Measurements from ENCODE around the gene PYGM.

PYGM gene

DNA sequence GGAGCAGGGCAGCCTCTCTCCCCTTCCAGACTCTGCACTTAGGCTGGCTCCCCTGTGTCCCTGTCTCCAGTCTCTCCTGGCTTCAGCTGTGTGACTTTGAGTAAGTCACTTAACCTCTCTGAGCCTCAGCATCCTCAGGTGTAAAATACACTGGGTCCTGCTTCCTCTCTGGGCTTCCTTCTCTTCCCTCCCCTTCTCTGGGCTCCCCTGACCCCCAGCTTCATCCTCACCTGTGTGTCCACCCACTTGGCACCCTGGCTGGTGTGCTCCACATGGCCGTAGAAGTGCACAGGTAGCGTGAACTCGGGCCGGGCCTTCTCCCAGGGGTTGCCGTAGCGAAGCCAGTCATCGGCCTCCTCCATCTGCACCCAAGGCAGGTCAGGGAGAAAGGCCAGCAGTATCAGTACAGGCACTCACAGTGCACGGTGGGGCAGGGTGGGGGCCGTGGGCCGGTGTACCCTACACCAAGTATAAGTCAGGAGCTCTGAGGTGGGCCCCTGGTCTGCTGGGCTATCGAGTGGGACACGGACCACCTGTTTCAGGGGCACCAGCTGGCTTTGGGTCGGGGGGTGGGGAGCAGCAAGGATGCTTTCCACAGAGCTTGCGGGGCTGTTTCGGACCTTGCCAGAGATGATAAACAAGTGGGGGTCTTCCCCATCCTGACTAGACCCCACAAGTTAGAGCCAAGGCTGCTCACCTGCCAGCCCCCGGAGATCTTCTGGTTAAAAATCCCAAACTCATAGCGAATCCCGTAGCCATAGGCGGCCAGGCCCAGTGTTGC lies 2.0 kb downstream of the PYGM start:
- H3K4me1 ChIP-seq (ENCODE audit: control insufficient read depth in 2 of 2, insufficient read depth in 1 of 2, low read depth in 1 of 2, low read length in 2 of 2) = peaks cover 24 to 42% of the 10 kb centered on the region in 2 donors
- H3K9ac ChIP-seq (ENCODE audit: low read depth, low read length, poor library complexity) = peak overlapping the region; percentile 51
- no peak overlapping the region for H4K91ac ChIP-seq (ENCODE audit: low read depth, low read length, poor library complexity)
- no peak overlapping the region for H2AFZ ChIP-seq (ENCODE audit: low read length)
- no peak for DNase-seq (ENCODE audit: low spot score)
- H3K18ac ChIP-seq (ENCODE audit: low read length) = peak overlapping the region; percentile 34
- peak overlapping the region; percentile 48 for H2AK5ac ChIP-seq (ENCODE audit: low read depth, low read length)
- no peak overlapping the region for H3K27ac ChIP-seq (replicated peaks; ENCODE audit: low read length)
- no peak overlapping the region for H4K8ac ChIP-seq (ENCODE audit: low read depth, low read length)
- H2BK12ac ChIP-seq (ENCODE audit: low read length) = no peak overlapping the region
- peak overlapping the region; percentile 56 for H3K23ac ChIP-seq (ENCODE audit: low read depth, low read length, poor library complexity)
- H3K36me3 ChIP-seq (replicated peaks in 1 of 2; ENCODE audit: control insufficient read depth in 2 of 2, insufficient read depth in 2 of 2, low read length in 2 of 2) = peaks cover 2 to 8% of the 10 kb centered on the region in 2 donors
- H3K4me2 ChIP-seq (ENCODE audit: insufficient read depth, low read length, poor library complexity, severe bottlenecking) = no peak overlapping the region
- H3K27me3 ChIP-seq (ENCODE audit: control insufficient read depth in 3 of 3, insufficient read depth in 3 of 3, low read depth in 1 of 3, low read length in 3 of 3) = no peaks in the 10 kb centered on the region
- no peak overlapping the region for H3K14ac ChIP-seq (ENCODE audit: low read length)
- H3K4me3 ChIP-seq (ENCODE audit: low read length in 2 of 2) = no peak overlapping the region
- no peak overlapping the region for H2BK15ac ChIP-seq (ENCODE audit: low read length)
- no CpG with 5 or more reads among the region's 19 CpGs for WGBS, 2 donors (ENCODE audit: extremely low coverage in 2 of 2, insufficient read length in 2 of 2, insufficient replicate concordance in 1 of 2)
- peak overlapping the region; percentile 77 for H2BK5ac ChIP-seq (ENCODE audit: low read length)
- H3K9me3 ChIP-seq (replicated peaks in 1 of 2; ENCODE audit: control insufficient read depth in 2 of 2, insufficient read depth in 1 of 2, low read depth in 1 of 2, low read length in 2 of 2) = no peaks in the 10 kb centered on the region
- no peak overlapping the region for H3K4ac ChIP-seq (ENCODE audit: low read length)
- no peak overlapping the region for H2BK120ac ChIP-seq (ENCODE audit: low read depth, low read length)
- peaks cover 4% of the 10 kb centered on the region for H3K79me1 ChIP-seq (ENCODE audit: low read depth, low read length)

DNA sequence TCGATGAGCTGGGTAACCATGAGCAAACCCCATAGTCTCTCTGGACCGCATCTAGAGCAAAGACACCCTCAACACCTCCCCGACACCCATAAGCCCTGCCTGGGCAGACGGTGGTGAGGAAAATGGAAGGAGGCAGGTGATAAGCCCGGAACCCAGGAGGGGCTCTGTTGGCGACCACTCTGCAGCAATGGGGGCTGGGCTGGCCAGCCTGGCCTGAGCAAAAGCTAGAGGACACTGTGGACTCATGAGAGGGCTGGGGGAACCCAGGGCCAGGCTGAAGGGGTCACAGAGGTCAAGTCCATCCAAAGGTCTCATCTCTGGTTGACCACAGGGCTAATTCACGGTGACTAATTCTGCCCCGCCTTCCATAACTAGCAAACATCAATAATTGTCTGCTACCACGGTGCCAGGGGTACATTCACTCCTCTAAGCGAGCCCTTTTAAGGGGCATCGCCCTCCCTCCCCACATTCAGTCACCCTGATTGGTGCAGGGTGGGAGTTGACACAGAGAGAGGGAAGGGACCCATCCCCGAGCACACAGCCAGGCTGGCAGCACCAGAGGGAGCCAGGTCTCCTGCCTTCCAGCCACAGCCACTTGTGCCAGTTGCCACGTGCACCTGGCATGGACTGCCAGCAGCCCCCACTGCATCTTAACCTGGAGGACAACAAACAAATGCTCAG lies 4.0 kb downstream of the PYGM start:
- Histone ChIP-seq H2AK5ac (ENCODE audit: low read depth, low read length) (peak overlapping the region; percentile 48), H3K4me2 (ENCODE audit: insufficient read depth, low read length, poor library complexity, severe bottlenecking) (no peak overlapping the region), H3K18ac (ENCODE audit: low read length) (no peak overlapping the region), H3K27ac (replicated peaks; ENCODE audit: low read length) (no peak overlapping the region), H3K4me3 (ENCODE audit: low read length in 2 of 2) (no peak overlapping the region), H2BK120ac (ENCODE audit: low read depth, low read length) (no peak overlapping the region), H3K23ac (ENCODE audit: low read depth, low read length, poor library complexity) (no peak overlapping the region), H3K79me1 (ENCODE audit: low read depth, low read length) (peaks cover 4% of the 10 kb centered on the region), H4K8ac (ENCODE audit: low read depth, low read length) (no peak overlapping the region), H2BK5ac (ENCODE audit: low read length) (peak overlapping the region; percentile 55), H3K4ac (ENCODE audit: low read length) (no peak overlapping the region), H3K9ac (ENCODE audit: low read depth, low read length, poor library complexity) (no peak overlapping the region), H2BK12ac (ENCODE audit: low read length) (no peak overlapping the region), H3K4me1 (ENCODE audit: control insufficient read depth in 2 of 2, insufficient read depth in 1 of 2, low read depth in 1 of 2, low read length in 2 of 2) (peaks cover 19 to 37% of the 10 kb centered on the region in 2 donors), H3K14ac (ENCODE audit: low read length) (no peak overlapping the region), H3K27me3 (ENCODE audit: control insufficient read depth in 3 of 3, insufficient read depth in 3 of 3, low read depth in 1 of 3, low read length in 3 of 3) (no peaks in the 10 kb centered on the region), H3K9me3 (replicated peaks in 1 of 2; ENCODE audit: control insufficient read depth in 2 of 2, insufficient read depth in 1 of 2, low read depth in 1 of 2, low read length in 2 of 2) (no peaks in the 10 kb centered on the region), H3K36me3 (replicated peaks in 1 of 2; ENCODE audit: control insufficient read depth in 2 of 2, insufficient read depth in 2 of 2, low read length in 2 of 2) (peaks cover 0 to 1% of the 10 kb centered on the region in 2 donors), H2AFZ (ENCODE audit: low read length) (no peak overlapping the region), H2BK15ac (ENCODE audit: low read length) (no peak overlapping the region), H4K91ac (ENCODE audit: low read depth, low read length, poor library complexity) (no peak overlapping the region)
- DNase-seq (ENCODE audit: low spot score) = no peak
- WGBS, 2 donors (ENCODE audit: extremely low coverage in 2 of 2, insufficient read length in 2 of 2, insufficient replicate concordance in 1 of 2) = no CpG with 5 or more reads among the region's 13 CpGs

DNA sequence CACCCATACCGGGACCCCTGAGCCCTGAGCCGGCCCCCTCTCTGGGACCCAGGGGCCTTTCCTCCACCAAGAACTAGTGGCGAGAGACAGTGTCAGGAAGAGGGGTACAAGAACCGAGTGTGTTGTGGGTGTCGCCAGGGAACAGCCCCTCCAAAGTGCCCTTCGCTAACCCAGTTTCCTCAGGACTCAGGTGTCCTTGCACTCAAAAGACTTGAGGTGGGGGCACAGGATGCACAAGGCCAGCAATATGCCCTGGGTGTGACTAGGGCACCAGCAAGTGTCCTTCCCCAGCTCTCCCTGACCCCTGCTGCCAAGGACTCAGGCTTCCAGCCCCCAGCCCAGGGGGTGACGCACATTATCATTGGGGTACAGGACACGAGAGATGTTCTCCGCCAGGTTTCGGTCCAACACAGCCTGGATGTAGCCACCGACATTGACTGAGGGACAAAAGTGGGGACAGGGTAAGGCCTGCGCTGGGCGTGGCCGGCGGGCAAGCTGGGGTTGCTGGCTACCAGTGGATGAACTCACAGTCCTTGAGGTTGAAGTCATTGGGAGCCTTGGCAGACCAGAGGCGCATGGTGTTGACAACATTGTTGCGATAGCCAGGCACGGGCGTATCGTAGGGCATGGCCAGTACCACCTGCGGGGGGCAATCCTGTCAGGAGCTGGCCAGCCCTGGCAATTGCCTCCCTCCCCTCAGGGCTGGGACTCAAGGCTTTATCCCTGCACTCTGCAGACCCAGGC lies 4.7 kb downstream of the PYGM start:
- no peak overlapping the region for H3K14ac ChIP-seq (ENCODE audit: low read length)
- no peaks in the 10 kb centered on the region for H3K36me3 ChIP-seq (replicated peaks in 1 of 2; ENCODE audit: control insufficient read depth in 2 of 2, insufficient read depth in 2 of 2, low read length in 2 of 2)
- peak overlapping the region; percentile 55 for H2BK5ac ChIP-seq (ENCODE audit: low read length)
- no peak for DNase-seq (ENCODE audit: low spot score)
- no peaks in the 10 kb centered on the region for H3K9me3 ChIP-seq (replicated peaks in 1 of 2; ENCODE audit: control insufficient read depth in 2 of 2, insufficient read depth in 1 of 2, low read depth in 1 of 2, low read length in 2 of 2)
- H2BK15ac ChIP-seq (ENCODE audit: low read length) = no peak overlapping the region
- H3K9ac ChIP-seq (ENCODE audit: low read depth, low read length, poor library complexity) = no peak overlapping the region
- H3K27ac ChIP-seq (replicated peaks; ENCODE audit: low read length) = no peak overlapping the region
- H3K27me3 ChIP-seq (ENCODE audit: control insufficient read depth in 3 of 3, insufficient read depth in 3 of 3, low read depth in 1 of 3, low read length in 3 of 3) = no peaks in the 10 kb centered on the region
- peaks cover 4% of the 10 kb centered on the region for H3K79me1 ChIP-seq (ENCODE audit: low read depth, low read length)
- H4K8ac ChIP-seq (ENCODE audit: low read depth, low read length) = no peak overlapping the region
- H2AFZ ChIP-seq (ENCODE audit: low read length) = no peak overlapping the region
- no CpG with 5 or more reads among the region's 21 CpGs for WGBS, 2 donors (ENCODE audit: extremely low coverage in 2 of 2, insufficient read length in 2 of 2, insufficient replicate concordance in 1 of 2)
- no peak overlapping the region for H3K4me3 ChIP-seq (ENCODE audit: low read length in 2 of 2)
- H3K4me2 ChIP-seq (ENCODE audit: insufficient read depth, low read length, poor library complexity, severe bottlenecking) = no peak overlapping the region
- H3K18ac ChIP-seq (ENCODE audit: low read length) = peak overlapping the region; percentile 40
- H2AK5ac ChIP-seq (ENCODE audit: low read depth, low read length) = peak overlapping the region; percentile 33
- peak overlapping the region; percentile 61 for H3K4ac ChIP-seq (ENCODE audit: low read length)
- H2BK120ac ChIP-seq (ENCODE audit: low read depth, low read length) = no peak overlapping the region
- H3K23ac ChIP-seq (ENCODE audit: low read depth, low read length, poor library complexity) = peak overlapping the region; percentile 8
- H4K91ac ChIP-seq (ENCODE audit: low read depth, low read length, poor library complexity) = no peak overlapping the region
- no peak overlapping the region for H2BK12ac ChIP-seq (ENCODE audit: low read length)
- peaks cover 11 to 30% of the 10 kb centered on the region in 2 donors for H3K4me1 ChIP-seq (ENCODE audit: control insufficient read depth in 2 of 2, insufficient read depth in 1 of 2, low read depth in 1 of 2, low read length in 2 of 2)
